Measurements from ENCODE around the gene TREX2.

TREX2 gene

GRCh38 chrX:153475271-153475670, 29.4 kb upstream of the TREX2 start:
- peaks cover 0 to 72% (median 36%) of the 10 kb centered on the region in 4 donors for H3K4me1 ChIP-seq
- intact Hi-C loops (cut with DNase I; ENCODE audit: low total_unique reads) = no loop called here
- H3K9me3 ChIP-seq = no peaks in the 10 kb centered on the region
- no peaks in the 10 kb centered on the region for H3K27me3 ChIP-seq
- no peaks in the 10 kb centered on the region for H3K36me3 ChIP-seq
- no peak for TF ChIP-seq CTCF (IDR thresholded peaks at IDR 0.05)
- peak overlapping the region; percentile 82 to 86 for H3K27ac ChIP-seq
- no peak for DNase-seq
- peak overlapping the region; percentile 31 to 45 for H3K4me3 ChIP-seq

GRCh38 chrX:153474718-153475117, 28.9 kb upstream of the TREX2 start:
- H3K27me3 ChIP-seq = no peaks in the 10 kb centered on the region
- H3K9me3 ChIP-seq = no peaks in the 10 kb centered on the region
- H3K36me3 ChIP-seq = no peaks in the 10 kb centered on the region
- intact Hi-C loops (cut with DNase I; ENCODE audit: low total_unique reads) = loop anchor here (5.0 kb wide), 1 partner anchor 33 kb away; no protein-coding TSS in a partner anchor
- DNase-seq = peak; percentile 74 to 91
- H3K4me1 ChIP-seq = peaks cover 0 to 76% (median 36%) of the 10 kb centered on the region in 4 donors
- H3K4me3 ChIP-seq = peak overlapping the region; percentile 31 to 45
- no peak for TF ChIP-seq CTCF (IDR thresholded peaks at IDR 0.05)
- H3K27ac ChIP-seq = peak overlapping the region; percentile 82 to 86

GRCh38 chrX:153474266-153474665, 28.4 kb upstream of the TREX2 start:
- Histone ChIP-seq H3K4me1 (peaks cover 0 to 81% (median 40%) of the 10 kb centered on the region in 4 donors), H3K4me3 (peak overlapping the region; percentile 31 to 45), H3K9me3 (no peaks in the 10 kb centered on the region), H3K27ac (peak overlapping the region; percentile 53 to 80), H3K27me3 (no peaks in the 10 kb centered on the region), H3K36me3 (no peaks in the 10 kb centered on the region)
- no peak for TF ChIP-seq CTCF (IDR thresholded peaks at IDR 0.05)
- no peak for DNase-seq
- intact Hi-C loops (cut with DNase I; ENCODE audit: low total_unique reads) = loop anchor here (5.0 kb wide), 1 partner anchor 33 kb away; no protein-coding TSS in a partner anchor

- intact Hi-C loops (cut with DNase I; ENCODE audit: low total_unique reads) = loop anchor here (5.0 kb wide), 1 partner anchor 34 kb away; no protein-coding TSS in a partner anchor
- no peak for TF ChIP-seq CTCF (IDR thresholded peaks at IDR 0.05)
- DNase-seq = no peak
- no peaks in the 10 kb centered on the region for H3K9me3 ChIP-seq
- H3K4me3 ChIP-seq = no peak overlapping the region
- no peaks in the 10 kb centered on the region for H3K36me3 ChIP-seq
- peak overlapping the region; percentile 53 to 80 for H3K27ac ChIP-seq
- peaks cover 0 to 80% (median 42%) of the 10 kb centered on the region in 4 donors for H3K4me1 ChIP-seq
- H3K27me3 ChIP-seq = no peaks in the 10 kb centered on the region
Measured at GRCh38 chrX:153473126-153473525, 27.3 kb upstream of the TREX2 start.

- Histone ChIP-seq H3K27me3 (no peaks in the 10 kb centered on the region), H3K27ac (peak overlapping the region; percentile 53 to 80), H3K4me1 (peaks cover 0 to 66% (median 30%) of the 10 kb centered on the region in 4 donors), H3K36me3 (no peaks in the 10 kb centered on the region), H3K4me3 (no peak overlapping the region), H3K9me3 (no peaks in the 10 kb centered on the region)
- no peak for DNase-seq
- TF ChIP-seq CTCF (IDR thresholded peaks at IDR 0.05) = no peak
- intact Hi-C loops (cut with DNase I; ENCODE audit: low total_unique reads) = loop anchor here (5.0 kb wide), 1 partner anchor 36 kb away; no protein-coding TSS in a partner anchor
Measured at GRCh38 chrX:153471663-153472280, 25.9 kb upstream of the TREX2 start.

Measured in tibial artery (tissue), 4 donors.